Liver (tissue), 9 donors: ENCODE data around the gene GRM2. TPM values are rescaled to one million over a fixed set of nuclear protein-coding genes. Genes with fewer than 3 reads are reported as not detected.
"Not testable (repeated sequence)": the region's sequence is repeated elsewhere in the genome, so short reads cannot be mapped to it uniquely, and the experiment has no call there.

Experiments
- DNase-seq: peaks from one replicate; pipeline ENCODE4 v3.0.0-alpha.2; 2017; ENCODE audit warnings: low spot score
- H3K27ac ChIP-seq, 2 donors: one replicate each; pipeline ENCODE4 v1.7.0; 2013; ENCODE audit warnings: inconsistent platforms in 2 of 2, low read length in 2 of 2, control low read depth in 1 of 2, low read depth in 1 of 2, mild to moderate bottlenecking in 1 of 2
- H3K27me3 ChIP-seq, 4 donors: one replicate each; pipeline versions ENCODE4 v1.6.1 to v1.7.0; 2013; ENCODE audit warnings: low read length in 3 of 4, inconsistent platforms in 1 of 4, mild to moderate bottlenecking in 1 of 4, moderate library complexity in 1 of 4; ENCODE audit not compliant: control insufficient read depth in 4 of 4, insufficient read depth in 4 of 4
- H3K36me3 ChIP-seq, 4 donors: one replicate each; pipeline versions ENCODE4 v1.6.1 to v1.7.0; 2013; ENCODE audit warnings: low read length in 3 of 4, mild to moderate bottlenecking in 3 of 4, low read depth in 1 of 4, moderate library complexity in 1 of 4; ENCODE audit not compliant: control insufficient read depth in 4 of 4, insufficient read depth in 3 of 4
- H3K4me1 ChIP-seq, 4 donors: one replicate each; pipeline versions ENCODE4 v1.6.1 to v1.7.0; 2013; ENCODE audit warnings: low read length in 3 of 4, mild to moderate bottlenecking in 3 of 4, moderate library complexity in 1 of 4; ENCODE audit not compliant: control insufficient read depth in 4 of 4, insufficient read depth in 4 of 4
- H3K4me3 ChIP-seq, 3 donors: one replicate each; pipeline versions ENCODE4 v1.6.1 to v1.7.0; 2013; ENCODE audit warnings: low read length in 3 of 3, control low read depth in 1 of 3, low read depth in 1 of 3, mild to moderate bottlenecking in 1 of 3
- H3K9ac ChIP-seq, 2 donors: one replicate each; pipeline ENCODE4 v1.7.0; 2013; ENCODE audit warnings: low read length in 2 of 2, mild to moderate bottlenecking in 2 of 2, moderate library complexity in 2 of 2, control low read depth in 1 of 2, low read depth in 1 of 2
- H3K9me3 ChIP-seq, 4 donors: one replicate each; pipeline versions ENCODE4 v1.6.1 to v1.7.0; 2013; ENCODE audit warnings: low read length in 3 of 4; ENCODE audit not compliant: control insufficient read depth in 4 of 4
- EGR1 ChIP-seq, 2 donors: IDR thresholded peaks; 2 replicates each; pipeline ENCODE4 v1.6.1; 2016 to 2018; ENCODE audit warnings: antibody characterized with exemption in 2 of 2, low read depth in 2 of 2
- FOXA2 ChIP-seq: IDR thresholded peaks from 2 replicates; pipeline ENCODE4 v1.6.1; 2016; ENCODE audit warnings: antibody characterized with exemption
- GABPA ChIP-seq, 2 donors: IDR thresholded peaks in 1 of 2; conservative IDR thresholded peaks in 1 of 2; 2 replicates each; pipeline ENCODE4 v1.6.1; 2016; ENCODE audit warnings: antibody characterized with exemption in 2 of 2, mild to moderate bottlenecking in 1 of 2, moderate library complexity in 1 of 2
- HNF4G ChIP-seq: IDR thresholded peaks from 2 replicates; pipeline ENCODE4 v1.6.1; 2016; ENCODE audit warnings: antibody characterized with exemption
- JUND ChIP-seq, 2 donors: IDR thresholded peaks; 2 replicates each; pipeline ENCODE4 v1.6.1; 2016; ENCODE audit warnings: antibody characterized with exemption in 2 of 2
- RAD21 ChIP-seq, 2 donors: IDR thresholded peaks; 2 replicates each; pipeline ENCODE4 v1.6.1; 2016; ENCODE audit warnings: antibody characterized with exemption in 2 of 2, mild to moderate bottlenecking in 2 of 2
- RXRA ChIP-seq, 2 donors: IDR thresholded peaks; 2 replicates each; pipeline ENCODE4 v1.6.1; 2017 to 2018; ENCODE audit warnings: antibody characterized with exemption in 2 of 2, mild to moderate bottlenecking in 1 of 2
- SP1 ChIP-seq: IDR thresholded peaks from 2 replicates; pipeline ENCODE4 v1.6.1; 2018; ENCODE audit warnings: antibody characterized with exemption, mild to moderate bottlenecking
- TAF1 ChIP-seq: conservative IDR thresholded peaks from 2 replicates; pipeline ENCODE4 v1.6.1; 2016; ENCODE audit warnings: antibody characterized with exemption, mild to moderate bottlenecking
- YY1 ChIP-seq: IDR thresholded peaks from 2 replicates; pipeline ENCODE4 v1.6.1; 2016; ENCODE audit warnings: antibody characterized with exemption, mild to moderate bottlenecking
- WGBS: extraction: QIAGEN DNeasy Blood & Tissue Kit; methylation state at CpG from one replicate; pipeline ENCODE4 v1.1.7; 2013; 5-methylcytosine and 5-hydroxymethylcytosine counted together
- polyA plus RNA-seq, 2 donors: library from polyadenylated mRNA; stranded (reverse) in 1 of 2; unstranded in 1 of 2; fragments of 200-250 nt in 1 of 2; fragments of >200 nt in 1 of 2; fragmentation: Nextera tagmentation in 1 of 2; extraction: Ambion mirVana in 1 of 2; gene quantifications; one replicate each; pipeline versions ENCODE4 v1.2.1 to v1.2.3, GENCODE V29; 2013 to 2015
- total RNA-seq, 2 donors: library from RNA; depleted of rRNA; stranded (reverse); fragments of >200 nt; gene quantifications; one replicate each; pipeline ENCODE4 v1.2.3, GENCODE V29; 2014
- TF ChIP-seq, protein P1 (sequence below): IDR thresholded peaks from 2 replicates; pipeline ENCODE4 v1.6.1; 2016; ENCODE audit warnings: antibody characterized with exemption
- TF ChIP-seq, protein P2 (sequence below): IDR thresholded peaks from 2 replicates; pipeline ENCODE4 v1.6.1; 2016; ENCODE audit warnings: antibody characterized with exemption, mild to moderate bottlenecking
- TF ChIP-seq, protein P3 (sequence below): fragments of 150-350 bp; IDR thresholded peaks from 2 replicates; pipeline ENCODE4 v1.5.1; 2017; ENCODE audit warnings: improper control_type of control experiment, low read depth, low read length; ENCODE audit not compliant: missing input control
- TF ChIP-seq, protein P4 (sequence below): IDR thresholded peaks from 2 replicates; pipeline ENCODE4 v1.6.1; 2016; ENCODE audit warnings: antibody characterized with exemption
- TF ChIP-seq, protein P5 (sequence below): IDR thresholded peaks from 2 replicates; pipeline ENCODE4 v1.6.1; 2016; ENCODE audit warnings: antibody characterized with exemption
- donor health status: healthy.
- donor health status: healthy.
- donor health status: healthy.
- donor health status: healthy.
- donor health status: healthy.

GRM2 gene
- total and polyA plus RNA-seq, 4 donors, result 0.02 to 0.08 TPM; not detected in 2

DNA sequence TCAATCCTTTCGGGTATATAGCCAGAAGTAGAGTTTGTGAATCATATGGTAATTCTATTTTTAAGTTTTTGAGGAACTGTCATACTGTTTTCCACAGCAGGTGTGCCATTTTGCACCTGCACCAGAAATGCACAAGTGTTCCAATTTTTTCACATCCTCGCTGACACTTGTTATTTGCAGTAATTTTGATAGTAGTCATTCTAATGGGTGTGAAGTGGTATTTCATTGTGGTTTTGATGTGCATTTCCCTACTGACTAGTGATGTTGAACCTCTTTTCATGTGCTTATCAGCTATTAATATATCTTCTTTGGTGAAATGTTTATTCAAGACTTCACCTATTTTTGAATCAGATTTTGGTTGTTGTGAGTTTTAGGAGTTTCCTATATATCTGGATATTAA lies 29.1 kb downstream of the GRM2 start:
- Histone ChIP-seq H3K27me3 (peaks cover 0 to 3% (median 0%) of the 10 kb centered on the region in 4 donors), H3K36me3 (no peaks in the 10 kb centered on the region), H3K4me3 (no peak overlapping the region), H3K27ac (no peak overlapping the region), H3K4me1 (no peaks in the 10 kb centered on the region), H3K9ac (no peak overlapping the region), H3K9me3 (no peaks in the 10 kb centered on the region)
- no peak for DNase-seq
- WGBS, result 89% methylated on average over 2 of the region's 2 CpGs
- TF ChIP-seq RXRA (IDR thresholded peaks at IDR 0.05) (no peak), JUND (IDR thresholded peaks at IDR 0.05) (no peak), HNF4G (no peak)

DNA sequence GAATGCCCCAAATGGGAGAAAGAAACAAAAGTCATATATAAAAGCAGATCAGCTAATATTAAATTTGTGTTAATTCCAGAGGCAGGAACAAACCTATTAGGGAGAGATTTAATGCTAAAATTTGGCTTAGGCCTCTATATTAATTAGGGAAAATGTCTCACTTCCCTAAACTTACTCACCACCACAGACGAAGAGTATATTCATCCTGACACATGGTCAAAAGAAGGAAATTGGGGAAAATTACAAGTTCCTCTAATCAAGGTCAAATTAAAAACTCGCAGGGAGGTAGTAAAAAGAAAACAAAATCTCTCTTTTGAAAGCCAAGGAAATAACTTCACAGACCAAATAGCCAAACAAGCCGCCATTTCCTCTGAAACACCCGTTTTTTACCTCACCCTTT lies 32.2 kb downstream of the GRM2 start:
- WGBS, result 63% methylated on average over 4 of the region's 4 CpGs
- H3K36me3 ChIP-seq, result no peaks in the 10 kb centered on the region
- no peak overlapping the region for H3K27ac ChIP-seq

DNA sequence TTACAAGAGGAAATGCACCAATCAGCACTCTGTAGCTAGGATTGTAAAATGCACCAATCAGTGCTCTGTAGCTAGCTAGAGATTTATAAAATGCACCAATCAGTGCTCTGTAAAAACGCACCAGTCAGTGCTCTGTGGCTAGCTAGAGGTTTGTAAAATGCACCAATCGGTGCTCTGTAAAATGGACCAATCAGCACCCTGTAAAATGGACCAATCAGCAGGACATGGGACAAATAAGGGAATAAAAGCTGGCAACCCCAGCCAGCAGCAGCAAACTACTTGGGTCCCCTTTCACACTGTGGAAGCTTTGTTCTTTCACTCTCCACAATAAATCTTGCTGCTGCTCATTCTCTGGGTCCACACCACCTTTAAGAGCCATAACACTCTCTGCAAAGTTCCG lies 35.5 kb downstream of the GRM2 start:
- not testable (repeated sequence) for H3K36me3 ChIP-seq, H3K27me3 ChIP-seq, H3K4me3 ChIP-seq, DNase-seq, H3K9ac ChIP-seq, H3K9me3 ChIP-seq, H3K27ac ChIP-seq, H3K4me1 ChIP-seq
- 77% methylated on average over 3 of the region's 3 CpGs for WGBS

More for the DNA sequence above, 32.2 kb downstream of the GRM2 start:
- TF ChIP-seq SP1 (no peak), GABPA (IDR thresholded peaks at IDR 0.05 in 1 of 2, conservative IDR thresholded peaks at IDR 0.05 in 1 of 2) (no peak), FOXA2 (no peak), HNF4G (no peak), EGR1 (IDR thresholded peaks at IDR 0.05; ENCODE audit: low read depth in 2 of 2) (no peak), RAD21 (IDR thresholded peaks at IDR 0.05) (no peak), RXRA (IDR thresholded peaks at IDR 0.05) (no peak), JUND (IDR thresholded peaks at IDR 0.05) (no peak), YY1 (no peak), TAF1 (no peak)
- TF ChIP-seq, protein P1, sequence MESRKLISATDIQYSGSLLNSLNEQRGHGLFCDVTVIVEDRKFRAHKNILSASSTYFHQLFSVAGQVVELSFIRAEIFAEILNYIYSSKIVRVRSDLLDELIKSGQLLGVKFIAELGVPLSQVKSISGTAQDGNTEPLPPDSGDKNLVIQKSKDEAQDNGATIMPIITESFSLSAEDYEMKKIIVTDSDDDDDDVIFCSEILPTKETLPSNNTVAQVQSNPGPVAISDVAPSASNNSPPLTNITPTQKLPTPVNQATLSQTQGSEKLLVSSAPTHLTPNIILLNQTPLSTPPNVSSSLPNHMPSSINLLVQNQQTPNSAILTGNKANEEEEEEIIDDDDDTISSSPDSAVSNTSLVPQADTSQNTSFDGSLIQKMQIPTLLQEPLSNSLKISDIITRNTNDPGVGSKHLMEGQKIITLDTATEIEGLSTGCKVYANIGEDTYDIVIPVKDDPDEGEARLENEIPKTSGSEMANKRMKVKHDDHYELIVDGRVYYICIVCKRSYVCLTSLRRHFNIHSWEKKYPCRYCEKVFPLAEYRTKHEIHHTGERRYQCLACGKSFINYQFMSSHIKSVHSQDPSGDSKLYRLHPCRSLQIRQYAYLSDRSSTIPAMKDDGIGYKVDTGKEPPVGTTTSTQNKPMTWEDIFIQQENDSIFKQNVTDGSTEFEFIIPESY, result no peak
- TF ChIP-seq, protein P2, sequence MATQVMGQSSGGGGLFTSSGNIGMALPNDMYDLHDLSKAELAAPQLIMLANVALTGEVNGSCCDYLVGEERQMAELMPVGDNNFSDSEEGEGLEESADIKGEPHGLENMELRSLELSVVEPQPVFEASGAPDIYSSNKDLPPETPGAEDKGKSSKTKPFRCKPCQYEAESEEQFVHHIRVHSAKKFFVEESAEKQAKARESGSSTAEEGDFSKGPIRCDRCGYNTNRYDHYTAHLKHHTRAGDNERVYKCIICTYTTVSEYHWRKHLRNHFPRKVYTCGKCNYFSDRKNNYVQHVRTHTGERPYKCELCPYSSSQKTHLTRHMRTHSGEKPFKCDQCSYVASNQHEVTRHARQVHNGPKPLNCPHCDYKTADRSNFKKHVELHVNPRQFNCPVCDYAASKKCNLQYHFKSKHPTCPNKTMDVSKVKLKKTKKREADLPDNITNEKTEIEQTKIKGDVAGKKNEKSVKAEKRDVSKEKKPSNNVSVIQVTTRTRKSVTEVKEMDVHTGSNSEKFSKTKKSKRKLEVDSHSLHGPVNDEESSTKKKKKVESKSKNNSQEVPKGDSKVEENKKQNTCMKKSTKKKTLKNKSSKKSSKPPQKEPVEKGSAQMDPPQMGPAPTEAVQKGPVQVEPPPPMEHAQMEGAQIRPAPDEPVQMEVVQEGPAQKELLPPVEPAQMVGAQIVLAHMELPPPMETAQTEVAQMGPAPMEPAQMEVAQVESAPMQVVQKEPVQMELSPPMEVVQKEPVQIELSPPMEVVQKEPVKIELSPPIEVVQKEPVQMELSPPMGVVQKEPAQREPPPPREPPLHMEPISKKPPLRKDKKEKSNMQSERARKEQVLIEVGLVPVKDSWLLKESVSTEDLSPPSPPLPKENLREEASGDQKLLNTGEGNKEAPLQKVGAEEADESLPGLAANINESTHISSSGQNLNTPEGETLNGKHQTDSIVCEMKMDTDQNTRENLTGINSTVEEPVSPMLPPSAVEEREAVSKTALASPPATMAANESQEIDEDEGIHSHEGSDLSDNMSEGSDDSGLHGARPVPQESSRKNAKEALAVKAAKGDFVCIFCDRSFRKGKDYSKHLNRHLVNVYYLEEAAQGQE, result no peak
- TF ChIP-seq, protein P3, sequence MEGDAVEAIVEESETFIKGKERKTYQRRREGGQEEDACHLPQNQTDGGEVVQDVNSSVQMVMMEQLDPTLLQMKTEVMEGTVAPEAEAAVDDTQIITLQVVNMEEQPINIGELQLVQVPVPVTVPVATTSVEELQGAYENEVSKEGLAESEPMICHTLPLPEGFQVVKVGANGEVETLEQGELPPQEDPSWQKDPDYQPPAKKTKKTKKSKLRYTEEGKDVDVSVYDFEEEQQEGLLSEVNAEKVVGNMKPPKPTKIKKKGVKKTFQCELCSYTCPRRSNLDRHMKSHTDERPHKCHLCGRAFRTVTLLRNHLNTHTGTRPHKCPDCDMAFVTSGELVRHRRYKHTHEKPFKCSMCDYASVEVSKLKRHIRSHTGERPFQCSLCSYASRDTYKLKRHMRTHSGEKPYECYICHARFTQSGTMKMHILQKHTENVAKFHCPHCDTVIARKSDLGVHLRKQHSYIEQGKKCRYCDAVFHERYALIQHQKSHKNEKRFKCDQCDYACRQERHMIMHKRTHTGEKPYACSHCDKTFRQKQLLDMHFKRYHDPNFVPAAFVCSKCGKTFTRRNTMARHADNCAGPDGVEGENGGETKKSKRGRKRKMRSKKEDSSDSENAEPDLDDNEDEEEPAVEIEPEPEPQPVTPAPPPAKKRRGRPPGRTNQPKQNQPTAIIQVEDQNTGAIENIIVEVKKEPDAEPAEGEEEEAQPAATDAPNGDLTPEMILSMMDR, result no peak
- TF ChIP-seq, protein P4, sequence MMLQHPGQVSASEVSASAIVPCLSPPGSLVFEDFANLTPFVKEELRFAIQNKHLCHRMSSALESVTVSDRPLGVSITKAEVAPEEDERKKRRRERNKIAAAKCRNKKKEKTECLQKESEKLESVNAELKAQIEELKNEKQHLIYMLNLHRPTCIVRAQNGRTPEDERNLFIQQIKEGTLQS, result no peak
- TF ChIP-seq, protein P5, sequence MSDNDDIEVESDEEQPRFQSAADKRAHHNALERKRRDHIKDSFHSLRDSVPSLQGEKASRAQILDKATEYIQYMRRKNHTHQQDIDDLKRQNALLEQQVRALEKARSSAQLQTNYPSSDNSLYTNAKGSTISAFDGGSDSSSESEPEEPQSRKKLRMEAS, result no peak
- no peak for DNase-seq
- Histone ChIP-seq H3K4me3 (no peak overlapping the region), H3K9me3 (no peaks in the 10 kb centered on the region), H3K27me3 (peaks cover 0 to 2% (median 0%) of the 10 kb centered on the region in 4 donors), H3K9ac (no peak overlapping the region), H3K4me1 (no peaks in the 10 kb centered on the region)

DNA sequence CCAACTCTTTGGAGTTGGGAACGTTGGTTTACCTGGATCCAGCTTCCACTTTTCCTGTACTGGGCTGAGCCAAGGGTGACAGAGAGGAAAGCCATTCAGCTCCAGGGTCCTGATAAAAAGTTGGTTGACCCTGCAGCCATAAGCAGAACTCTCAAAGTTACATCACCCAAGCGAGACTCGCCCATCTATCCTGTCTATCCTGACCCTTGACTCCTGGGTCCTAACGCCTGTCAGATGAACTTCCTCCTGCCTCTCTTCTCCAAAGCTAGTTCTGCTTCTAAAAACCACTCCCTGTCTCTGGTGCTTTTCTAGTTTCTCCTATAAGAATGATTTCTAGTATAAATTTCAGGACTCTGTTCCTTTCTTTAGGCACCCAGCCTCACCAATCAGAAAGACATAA lies 36.1 kb downstream of the GRM2 start:
- H3K9ac ChIP-seq, H3K27ac ChIP-seq, DNase-seq, H3K4me3 ChIP-seq, H3K9me3 ChIP-seq, H3K27me3 ChIP-seq, H3K36me3 ChIP-seq, H3K4me1 ChIP-seq: not testable (repeated sequence)
- WGBS, result 45% methylated on average over 4 of the region's 4 CpGs
